CD8-positive, alpha-beta memory T cell (primary cell): ENCODE measurements around the gene ACBD3. TPM values are rescaled to one million over a fixed set of nuclear protein-coding genes. Genes with fewer than 3 reads are reported as not detected.

Experiments used
- CTCF ChIA-PET: fragments of 350-600 bp; sonication (Branson Sonifier 250); formaldehyde crosslinking; loops from one replicate; lab custom pipeline; 2021; ENCODE audit warnings: antibody characterized with exemption; lab: Charles Lee
- POLR2A ChIA-PET: fragments of 350-600 bp; sonication (Branson Sonifier 250); formaldehyde crosslinking; loops from one replicate; lab custom pipeline; 2021; ENCODE audit warnings: antibody characterized with exemption; lab: Charles Lee
- DNase-seq, 5 donors: peaks; one replicate each; pipeline versions ENCODE4 v3.0.0 to v3.0.0-alpha.2; 2020 to 2022; ENCODE audit warnings: mixed read lengths in 1 of 5
- H3K27ac ChIP-seq: one replicate; pipeline ENCODE4 v1.7.0; 2013; ENCODE audit warnings: low read depth, mild to moderate bottlenecking, low read length, moderate library complexity
- H3K27me3 ChIP-seq: 2 replicates; pipeline ENCODE4 v1.7.0; 2013; ENCODE audit warnings: low read length, mild to moderate bottlenecking; ENCODE audit not compliant: insufficient read depth, poor library complexity, severe bottlenecking
- H3K36me3 ChIP-seq: 2 replicates; pipeline ENCODE4 v1.7.0; 2013; ENCODE audit warnings: mild to moderate bottlenecking, low read length, moderate library complexity; ENCODE audit not compliant: insufficient read depth
- H3K4me1 ChIP-seq: 2 replicates; pipeline ENCODE4 v1.7.0; 2013; ENCODE audit warnings: mild to moderate bottlenecking, low read length, moderate library complexity; ENCODE audit not compliant: insufficient read depth
- H3K4me3 ChIP-seq: 2 replicates; pipeline ENCODE4 v1.7.0; 2013; ENCODE audit warnings: mild to moderate bottlenecking, low read length
- H3K9me3 ChIP-seq: 2 replicates; pipeline ENCODE4 v1.7.0; 2013; ENCODE audit warnings: mild to moderate bottlenecking, low read length
- H3K27ac Mint-ChIP-seq, 8 donors: one replicate each; pipeline ENCODE4 v1.8.0; 2020 to 2021; ENCODE audit warnings: mixed read lengths in 8 of 8, mild to moderate bottlenecking in 6 of 8, inconsistent platforms in 3 of 8, moderate library complexity in 3 of 8
- H3K27me3 Mint-ChIP-seq, 2 donors: one replicate each; pipeline ENCODE4 v1.8.0; 2020 to 2021; ENCODE audit warnings: mixed read lengths in 2 of 2, mild to moderate bottlenecking in 1 of 2, moderate library complexity in 1 of 2
- H3K36me3 Mint-ChIP-seq, 3 donors: one replicate each; pipeline ENCODE4 v1.8.0; 2020 to 2021; ENCODE audit warnings: mixed read lengths in 3 of 3, inconsistent platforms in 1 of 3, mild to moderate bottlenecking in 1 of 3
- H3K4me1 Mint-ChIP-seq, 3 donors: one replicate each; pipeline ENCODE4 v1.8.0; 2020 to 2021; ENCODE audit warnings: mixed read lengths in 3 of 3, inconsistent platforms in 1 of 3, mild to moderate bottlenecking in 1 of 3
- H3K4me3 Mint-ChIP-seq, 7 donors: one replicate each; pipeline ENCODE4 v1.8.0; 2020 to 2021; ENCODE audit warnings: mixed read lengths in 7 of 7, mild to moderate bottlenecking in 6 of 7, moderate library complexity in 4 of 7, inconsistent platforms in 2 of 7
- H3K9me3 Mint-ChIP-seq, 5 donors: one replicate each; pipeline ENCODE4 v1.8.0; 2020 to 2022; ENCODE audit warnings: mixed read lengths in 5 of 5, mild to moderate bottlenecking in 3 of 5, moderate library complexity in 2 of 5, inconsistent platforms in 1 of 5
- polyA plus RNA-seq: library from polyadenylated mRNA; unstranded; fragments of 300-500 nt; fragmentation: Illumina TruSeq; gene quantifications from one replicate; pipeline ENCODE4 v1.2.3, GENCODE V29; 2021
- total RNA-seq, 2 experiments: library from RNA; stranded (reverse); gene quantifications; one replicate each; pipeline ENCODE4 v1.2.3, GENCODE V29; 2021

The ACBD3 gene
- total and polyA plus RNA-seq, 3 experiments from 2014 or later = 20.4 to 22.3 (median 21.5) TPM

DNA sequence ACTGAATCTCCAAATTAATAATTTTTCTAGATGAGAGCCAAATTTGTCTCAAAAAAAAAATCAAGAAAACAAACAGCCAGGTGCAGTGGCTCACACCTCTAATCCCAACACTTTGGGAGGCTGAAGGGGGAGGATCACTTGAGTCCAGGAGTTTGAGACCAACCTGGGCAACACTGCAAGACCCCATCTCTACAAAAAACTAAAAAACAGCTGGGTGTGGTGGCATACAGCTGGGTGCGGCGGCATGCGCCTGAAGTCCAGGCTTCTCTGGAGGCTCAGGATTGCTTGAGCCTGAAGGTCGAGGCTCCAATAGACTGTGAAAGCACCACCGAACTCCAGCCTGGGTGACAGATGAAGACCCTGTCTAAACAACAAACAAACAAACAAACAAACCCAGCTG is 14.0 kb downstream of the ACBD3 start:
- Mint-ChIP-seq H3K27me3 (no peaks in the 10 kb centered on the region), H3K36me3 (peaks cover 0 to 28% (median 1%) of the 10 kb centered on the region in 3 donors), H3K4me3 (no peak overlapping the region), H3K9me3 (no peaks in the 10 kb centered on the region), H3K4me1 (peaks cover 31 to 61% (median 36%) of the 10 kb centered on the region in 3 donors), H3K27ac (no peak overlapping the region)
- DNase-seq = no peak
- POLR2A ChIA-PET = no interaction called here
- CTCF ChIA-PET = interaction anchor here (1.3 kb wide), 1 partner anchor 17 kb away, joined by 3 read pairs; no protein-coding TSS in a partner anchor
- Histone ChIP-seq H3K4me3 (no peak overlapping the region), H3K36me3 (peaks cover 4% of the 10 kb centered on the region), H3K9me3 (no peaks in the 10 kb centered on the region), H3K27ac (no peak overlapping the region), H3K4me1 (peaks cover 4% of the 10 kb centered on the region), H3K27me3 (no peaks in the 10 kb centered on the region)

DNA sequence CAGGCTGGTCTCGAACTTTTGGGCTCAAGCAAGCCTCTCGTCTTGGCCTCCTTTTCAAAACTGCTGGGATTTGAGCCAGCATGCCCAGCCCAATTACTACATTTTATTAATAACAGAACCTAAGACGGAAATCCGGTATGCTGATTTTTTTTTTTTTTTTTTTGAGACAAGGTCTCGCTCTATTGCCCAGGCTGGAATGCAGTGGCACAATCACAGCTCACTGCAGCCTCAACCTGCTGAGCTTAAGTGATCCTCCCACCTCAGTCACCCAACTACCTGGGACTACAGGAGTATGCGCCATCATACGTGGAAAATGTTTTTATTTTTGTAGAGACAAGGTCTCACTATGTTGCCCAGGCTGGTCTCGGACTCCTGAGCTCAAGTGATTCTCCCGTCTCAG is 20.2 kb downstream of the ACBD3 start:
- no peak overlapping the region for H3K4me3 ChIP-seq
- Mint-ChIP-seq H3K4me3 (no peak overlapping the region), H3K36me3 (peaks cover 8 to 52% (median 9%) of the 10 kb centered on the region in 3 donors), H3K27ac (peak overlapping the region in 1 of 8 donors; percentile 32), H3K27me3 (no peaks in the 10 kb centered on the region), H3K4me1 (peaks cover 12 to 21% (median 15%) of the 10 kb centered on the region in 3 donors), H3K9me3 (no peaks in the 10 kb centered on the region)
- no peak overlapping the region for H3K27ac ChIP-seq
- no peaks in the 10 kb centered on the region for H3K4me1 ChIP-seq
- POLR2A ChIA-PET = no interaction called here
- no peak for DNase-seq
- CTCF ChIA-PET = interaction anchor here (1.7 kb wide), 1 partner anchor 40 kb away, joined by 8 read pairs; no protein-coding TSS in a partner anchor
- peaks cover 24% of the 10 kb centered on the region for H3K36me3 ChIP-seq
- no peaks in the 10 kb centered on the region for H3K27me3 ChIP-seq
- H3K9me3 ChIP-seq = no peaks in the 10 kb centered on the region

DNA sequence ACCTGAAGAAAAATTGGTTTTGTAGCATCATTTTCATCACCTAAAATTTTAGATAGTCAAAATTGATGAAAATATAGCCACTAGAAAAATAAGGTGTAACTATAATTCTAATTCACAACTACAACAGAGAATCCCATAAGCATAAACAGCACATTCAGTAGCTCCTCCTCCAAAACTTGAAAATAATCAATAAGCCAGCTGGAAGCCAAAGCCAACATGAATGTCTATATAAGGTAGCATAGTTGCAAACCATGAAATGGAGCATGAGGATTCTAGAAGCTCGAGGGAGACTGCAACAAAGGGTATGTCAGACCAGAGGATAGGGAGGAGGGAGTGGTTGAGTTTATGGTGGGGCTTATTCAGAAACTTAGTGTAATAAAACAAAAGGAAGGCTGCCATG is 22.4 kb downstream of the ACBD3 start:
- H3K27ac Mint-ChIP-seq = peak overlapping the region in 2 of 8 donors; percentile 37 to 60
- H3K9me3 ChIP-seq = no peaks in the 10 kb centered on the region
- no peak overlapping the region for H3K4me3 ChIP-seq
- POLR2A ChIA-PET = interaction anchor here (0.7 kb wide), 1 partner anchor 679 kb away, joined by 6 read pairs; no protein-coding TSS in a partner anchor
- no peaks in the 10 kb centered on the region for H3K9me3 Mint-ChIP-seq
- H3K27me3 ChIP-seq = no peaks in the 10 kb centered on the region
- CTCF ChIA-PET = interaction anchor here (0.7 to 1.3 kb wide), 2 partner anchors 10 to 39 kb away, joined by 3 to 4 read pairs; no protein-coding TSS in a partner anchor
- peaks cover 40% of the 10 kb centered on the region for H3K36me3 ChIP-seq
- H3K4me1 ChIP-seq = no peaks in the 10 kb centered on the region
- H3K27ac ChIP-seq = no peak overlapping the region
- no peak for DNase-seq
- peaks cover 9 to 15% (median 14%) of the 10 kb centered on the region in 3 donors for H3K4me1 Mint-ChIP-seq
- H3K36me3 Mint-ChIP-seq = peaks cover 8 to 66% (median 19%) of the 10 kb centered on the region in 3 donors
- H3K4me3 Mint-ChIP-seq = no peak overlapping the region
- no peaks in the 10 kb centered on the region for H3K27me3 Mint-ChIP-seq

DNA sequence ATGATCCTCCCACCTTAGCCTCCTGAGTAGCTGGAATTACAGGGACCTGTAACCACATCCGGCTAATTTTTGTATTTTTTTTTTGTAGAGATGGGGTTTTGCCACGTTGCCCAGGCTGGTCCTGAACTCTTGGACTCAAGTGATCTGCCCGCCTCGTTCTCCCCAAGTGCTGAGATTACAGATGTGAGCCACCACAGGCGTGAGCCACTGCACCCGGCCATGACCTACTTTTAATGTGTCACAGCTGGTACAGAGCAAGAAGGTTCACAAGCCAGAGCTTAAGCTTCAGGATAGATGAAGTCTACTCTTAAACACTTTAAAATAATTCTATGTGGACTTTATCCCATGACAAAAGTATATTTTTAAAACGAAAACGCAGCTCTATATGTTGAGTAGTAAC is 23.6 kb downstream of the ACBD3 start:
- H3K4me1 ChIP-seq = no peaks in the 10 kb centered on the region
- H3K36me3 ChIP-seq = peaks cover 53% of the 10 kb centered on the region
- Mint-ChIP-seq H3K4me3 (no peak overlapping the region), H3K4me1 (peaks cover 8 to 14% (median 11%) of the 10 kb centered on the region in 3 donors), H3K27ac (peak overlapping the region in 1 of 8 donors; percentile 57), H3K9me3 (no peaks in the 10 kb centered on the region), H3K27me3 (no peaks in the 10 kb centered on the region), H3K36me3 (peaks cover 8 to 76% (median 27%) of the 10 kb centered on the region in 3 donors)
- H3K27ac ChIP-seq = no peak overlapping the region
- no peak overlapping the region for H3K4me3 ChIP-seq
- ChIA-PET POLR2A (interaction anchor here (0.5 kb wide), 1 partner anchor 388 kb away, joined by 3 read pairs; no protein-coding TSS in a partner anchor), CTCF (interaction anchor here (1.3 kb wide), 1 partner anchor 37 kb away, joined by 4 read pairs; no protein-coding TSS in a partner anchor)
- H3K9me3 ChIP-seq = no peaks in the 10 kb centered on the region
- no peak for DNase-seq
- H3K27me3 ChIP-seq = no peaks in the 10 kb centered on the region

GRCh38 chr1:226158983-226159382 is 27.6 kb downstream of the ACBD3 start:
- DNase-seq = no peak
- Mint-ChIP-seq H3K4me1 (peaks cover 8 to 20% (median 17%) of the 10 kb centered on the region in 3 donors), H3K9me3 (no peaks in the 10 kb centered on the region), H3K27ac (peak overlapping the region in 1 of 8 donors; percentile 11), H3K27me3 (no peaks in the 10 kb centered on the region), H3K36me3 (peaks cover 8 to 80% (median 29%) of the 10 kb centered on the region in 3 donors), H3K4me3 (no peak overlapping the region)
- H3K9me3 ChIP-seq = no peaks in the 10 kb centered on the region
- CTCF ChIA-PET = no interaction called here
- H3K36me3 ChIP-seq = peaks cover 53% of the 10 kb centered on the region
- no peak overlapping the region for H3K27ac ChIP-seq
- H3K4me3 ChIP-seq = no peak overlapping the region
- H3K4me1 ChIP-seq = no peaks in the 10 kb centered on the region
- H3K27me3 ChIP-seq = no peaks in the 10 kb centered on the region
- POLR2A ChIA-PET = no interaction called here

DNA sequence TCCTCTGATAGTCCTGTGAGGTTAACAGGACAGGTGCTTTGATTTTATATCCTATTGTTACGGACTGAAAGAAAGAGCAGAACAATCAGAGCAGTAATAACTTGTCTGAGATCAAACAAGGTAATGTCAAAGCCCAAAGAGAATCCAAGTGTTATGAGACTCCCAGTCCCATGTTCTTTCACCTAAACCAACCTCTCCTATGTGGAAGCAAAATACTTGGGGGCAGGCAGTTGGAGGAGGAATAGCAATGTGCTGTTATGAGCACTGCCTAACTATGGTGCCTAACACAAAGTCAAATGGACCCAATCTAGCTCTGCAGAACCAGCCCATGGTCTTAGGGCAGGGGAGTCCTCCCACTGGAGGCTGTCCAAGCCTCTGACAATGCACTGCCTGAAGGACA is 28.1 kb downstream of the ACBD3 start:
- ChIA-PET POLR2A (no interaction called here), CTCF (no interaction called here)
- H3K36me3 Mint-ChIP-seq = peaks cover 8 to 81% (median 29%) of the 10 kb centered on the region in 3 donors
- H3K27ac Mint-ChIP-seq = peak overlapping the region in 3 of 8 donors; percentile 11 to 70 (median 41)
- DNase-seq = no peak
- no peaks in the 10 kb centered on the region for H3K9me3 Mint-ChIP-seq
- peaks cover 8 to 20% (median 17%) of the 10 kb centered on the region in 3 donors for H3K4me1 Mint-ChIP-seq
- no peaks in the 10 kb centered on the region for H3K9me3 ChIP-seq
- H3K4me1 ChIP-seq = no peaks in the 10 kb centered on the region
- H3K27me3 ChIP-seq = no peaks in the 10 kb centered on the region
- H3K27ac ChIP-seq = no peak overlapping the region
- peaks cover 58% of the 10 kb centered on the region for H3K36me3 ChIP-seq
- H3K4me3 ChIP-seq = no peak overlapping the region
- no peak overlapping the region for H3K4me3 Mint-ChIP-seq
- no peaks in the 10 kb centered on the region for H3K27me3 Mint-ChIP-seq

- ChIA-PET POLR2A (no interaction called here), CTCF (no interaction called here)
- H3K36me3 Mint-ChIP-seq = peaks cover 8 to 84% (median 30%) of the 10 kb centered on the region in 3 donors
- no peak for DNase-seq
- no peak overlapping the region for H3K4me3 Mint-ChIP-seq
- Histone ChIP-seq H3K9me3 (no peaks in the 10 kb centered on the region), H3K36me3 (peaks cover 61% of the 10 kb centered on the region), H3K4me3 (no peak overlapping the region), H3K4me1 (no peaks in the 10 kb centered on the region), H3K27ac (no peak overlapping the region), H3K27me3 (no peaks in the 10 kb centered on the region)
- peak overlapping the region in 4 of 8 donors; percentile 17 to 63 (median 30) for H3K27ac Mint-ChIP-seq
- H3K4me1 Mint-ChIP-seq = peaks cover 8 to 20% (median 17%) of the 10 kb centered on the region in 3 donors
- H3K27me3 Mint-ChIP-seq = no peaks in the 10 kb centered on the region
- H3K9me3 Mint-ChIP-seq = no peaks in the 10 kb centered on the region
Measured at GRCh38 chr1:226157761-226158316, 28.7 kb downstream of the ACBD3 start.

- Histone ChIP-seq H3K9me3 (no peaks in the 10 kb centered on the region), H3K36me3 (peaks cover 49% of the 10 kb centered on the region), H3K4me3 (no peak overlapping the region), H3K27me3 (no peaks in the 10 kb centered on the region), H3K4me1 (no peaks in the 10 kb centered on the region), H3K27ac (no peak overlapping the region)
- DNase-seq = no peak
- Mint-ChIP-seq H3K9me3 (no peaks in the 10 kb centered on the region), H3K4me3 (no peak overlapping the region), H3K27ac (peak overlapping the region in 2 of 8 donors; percentile 3 to 29), H3K27me3 (no peaks in the 10 kb centered on the region), H3K36me3 (peaks cover 0 to 82% (median 23%) of the 10 kb centered on the region in 3 donors), H3K4me1 (peaks cover 6 to 20% (median 17%) of the 10 kb centered on the region in 3 donors)
- ChIA-PET CTCF (interaction anchor here (1.1 to 3.1 kb wide), 2 partner anchors 29 to 89 kb away, joined by 4 to 7 read pairs; no protein-coding TSS in a partner anchor), POLR2A (no interaction called here)
Measured at GRCh38 chr1:226154593-226154992, 31.9 kb downstream of the ACBD3 start.
